Adrenal gland (tissue), 5 donors: ENCODE results near the gene TES.

Source experiments
- POLR2A ChIP-seq, 2 donors: fragments of 450-650 bp; IDR thresholded peaks; one replicate each; pipeline ENCODE4 v1.6.1; 2017; ENCODE audit warnings: antibody characterized with exemption in 2 of 2, mild to moderate bottlenecking in 2 of 2, moderate library complexity in 1 of 2
- TF ChIP-seq, protein P1 (sequence below), 6 experiments: fragments of 450-650 bp in 4 of 6; fragments of 200-600 bp in 2 of 6; sonication (generic) in 1 of 6; IDR thresholded peaks; 1 replicate in 5 of 6; 2 replicates in 1 of 6; pipeline versions ENCODE4 v1.5.1 to v1.8.0; 2016 to 2021; ENCODE audit warnings: antibody characterized with exemption in 6 of 6, mild to moderate bottlenecking in 2 of 6, moderate library complexity in 1 of 6
- donor health status: DM: no; HTN: no; CAD: no.

GRCh38 chr7:116185450-116185849 is 24.9 kb upstream of the TES start:
- TF ChIP-seq, protein P1, sequence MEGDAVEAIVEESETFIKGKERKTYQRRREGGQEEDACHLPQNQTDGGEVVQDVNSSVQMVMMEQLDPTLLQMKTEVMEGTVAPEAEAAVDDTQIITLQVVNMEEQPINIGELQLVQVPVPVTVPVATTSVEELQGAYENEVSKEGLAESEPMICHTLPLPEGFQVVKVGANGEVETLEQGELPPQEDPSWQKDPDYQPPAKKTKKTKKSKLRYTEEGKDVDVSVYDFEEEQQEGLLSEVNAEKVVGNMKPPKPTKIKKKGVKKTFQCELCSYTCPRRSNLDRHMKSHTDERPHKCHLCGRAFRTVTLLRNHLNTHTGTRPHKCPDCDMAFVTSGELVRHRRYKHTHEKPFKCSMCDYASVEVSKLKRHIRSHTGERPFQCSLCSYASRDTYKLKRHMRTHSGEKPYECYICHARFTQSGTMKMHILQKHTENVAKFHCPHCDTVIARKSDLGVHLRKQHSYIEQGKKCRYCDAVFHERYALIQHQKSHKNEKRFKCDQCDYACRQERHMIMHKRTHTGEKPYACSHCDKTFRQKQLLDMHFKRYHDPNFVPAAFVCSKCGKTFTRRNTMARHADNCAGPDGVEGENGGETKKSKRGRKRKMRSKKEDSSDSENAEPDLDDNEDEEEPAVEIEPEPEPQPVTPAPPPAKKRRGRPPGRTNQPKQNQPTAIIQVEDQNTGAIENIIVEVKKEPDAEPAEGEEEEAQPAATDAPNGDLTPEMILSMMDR (IDR thresholded peaks at IDR 0.05) = no peak
- TF ChIP-seq POLR2A (IDR thresholded peaks at IDR 0.05) = no peak
